HEK293T (cell line): Measurements from ENCODE around the gene SNAP91.

Experiments used
- ARNT ChIP-seq: fragments of 450-650 bp; IDR thresholded peaks from 2 replicates; pipeline ENCODE4 v1.6.1; 2017; ENCODE audit warnings: mild to moderate bottlenecking
- BHLHE40 ChIP-seq: fragments of 450-650 bp; IDR thresholded peaks from 2 replicates; pipeline ENCODE4 v1.6.1; 2016; ENCODE audit warnings: mild to moderate bottlenecking, moderate library complexity, borderline replicate concordance
- FOXK2 ChIP-seq: fragments of 450-650 bp; IDR thresholded peaks from 2 replicates; pipeline ENCODE4 v1.6.1; 2016; ENCODE audit warnings: mild to moderate bottlenecking
- NFRKB ChIP-seq: fragments of 450-650 bp; IDR thresholded peaks from 2 replicates; pipeline ENCODE4 v1.6.1; 2016; ENCODE audit warnings: mild to moderate bottlenecking, moderate library complexity
- SP1 ChIP-seq: fragments of 450-650 bp; IDR thresholded peaks from 2 replicates; pipeline ENCODE4 v1.6.1; 2017

GRCh38 chr6:83536034-83536646 lies 172.8 kb downstream of the SNAP91 start:
- TF ChIP-seq NFRKB: no peak
- no peak for TF ChIP-seq ARNT
- no peak for TF ChIP-seq SP1
- no peak for TF ChIP-seq BHLHE40
- TF ChIP-seq FOXK2: no peak
